HG03108 (cell line): ENCODE results near the gene SMKR1.
"Not testable (repeated sequence)": the region's sequence is repeated elsewhere in the genome, so short reads cannot be mapped to it uniquely, and the experiment has no call there.

Experiments used
- ATAC-seq: cut with Tn5 transposase; IDR thresholded peaks from one replicate; pipeline ENCODE4 v1.9.1; 2021; ENCODE audit warnings: moderate library complexity; ENCODE audit not compliant: unreplicated experiment

The SMKR1 gene

DNA sequence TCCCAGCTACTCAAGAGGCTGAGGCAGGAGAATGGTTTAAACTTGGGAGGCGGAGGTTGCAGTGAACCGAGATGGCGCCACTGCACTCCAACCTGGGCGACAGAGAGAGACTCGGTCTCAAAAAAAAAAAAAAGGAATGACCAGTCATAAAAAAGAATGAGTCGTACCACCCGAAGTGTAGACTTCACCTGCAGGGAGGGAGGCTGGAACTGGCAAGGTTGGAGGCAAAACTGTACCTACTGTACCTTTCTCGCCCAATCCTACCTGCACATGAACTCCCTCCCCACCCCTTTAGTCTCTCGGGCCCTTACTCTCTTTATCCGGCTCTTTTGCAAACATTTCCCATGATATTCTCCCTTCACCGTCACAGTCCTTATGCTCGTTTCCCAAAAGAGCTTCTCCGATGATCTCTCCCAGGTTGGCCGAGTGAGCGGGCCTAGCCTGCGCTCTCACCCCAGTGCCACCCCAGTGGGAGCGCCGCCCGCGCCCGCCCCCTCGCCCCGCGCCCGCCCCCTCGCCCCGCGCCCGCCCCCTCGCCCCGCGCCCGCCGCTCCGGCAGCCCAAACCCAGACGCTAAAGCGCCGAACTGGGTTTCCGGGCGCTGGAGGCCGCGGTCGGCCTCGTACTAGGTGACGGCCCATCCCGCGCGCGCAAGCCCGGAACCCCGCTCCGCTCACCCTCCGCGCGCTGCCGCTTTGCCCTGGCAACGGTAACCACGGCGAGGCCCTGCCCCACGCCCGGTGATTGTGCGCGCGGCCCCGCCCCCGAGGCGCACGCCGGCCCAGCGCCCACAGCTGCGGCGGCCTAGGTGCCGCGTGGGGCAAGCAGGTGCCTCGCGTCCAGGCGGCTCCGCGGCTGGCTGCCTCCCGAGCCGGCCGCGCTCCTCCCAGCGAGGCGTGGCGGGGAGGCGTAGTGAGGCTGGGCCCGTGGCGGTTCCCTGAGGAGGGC, at the start of gene SMKR1:
TSS of gene SMKR1 (plus strand) at position 772 of the 948 bp plus-strand sequence. CDS start 294 bp downstream, outside the sequence.
- peak; percentile 77 for ATAC-seq

DNA sequence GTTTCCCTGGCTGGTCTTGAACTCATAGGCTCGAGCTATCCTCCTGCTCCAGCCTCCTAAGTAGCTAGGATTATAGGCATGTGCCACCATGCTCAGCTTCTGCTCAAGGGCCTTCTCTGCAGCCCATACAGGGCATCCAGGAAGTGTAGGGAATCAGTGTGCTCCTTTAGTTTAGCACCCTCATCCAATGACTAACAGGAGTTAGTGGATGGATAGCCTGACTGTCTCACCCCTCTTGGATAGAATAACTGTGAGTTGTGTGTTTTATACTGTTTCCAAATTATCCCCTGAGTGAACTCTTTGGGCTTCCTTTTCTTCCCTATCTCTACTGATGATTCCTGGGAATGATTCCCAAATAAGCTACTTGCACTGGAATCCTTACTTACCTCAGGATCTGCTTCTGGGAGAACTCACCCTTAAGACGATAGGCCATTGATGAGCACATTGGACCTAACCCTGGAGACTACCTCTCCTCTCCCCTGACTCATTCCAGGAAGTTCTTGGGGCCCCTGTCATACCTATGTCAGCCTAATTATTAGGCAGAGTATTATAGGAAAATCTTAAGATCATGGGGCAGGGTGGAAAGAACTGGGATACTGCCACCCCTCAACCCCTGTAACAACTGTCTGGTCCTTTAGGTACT, 49.6 kb upstream of the SMKR1 start:
- no peak for ATAC-seq

GRCh38 chr7:129453510-129454248, 48.7 kb upstream of the SMKR1 start:
- no peak for ATAC-seq

GRCh38 chr7:129454249-129454551, 48.1 kb upstream of the SMKR1 start:
- ATAC-seq = no peak

GRCh38 chr7:129456421-129456820, 45.9 kb upstream of the SMKR1 start:
- ATAC-seq = no peak

DNA sequence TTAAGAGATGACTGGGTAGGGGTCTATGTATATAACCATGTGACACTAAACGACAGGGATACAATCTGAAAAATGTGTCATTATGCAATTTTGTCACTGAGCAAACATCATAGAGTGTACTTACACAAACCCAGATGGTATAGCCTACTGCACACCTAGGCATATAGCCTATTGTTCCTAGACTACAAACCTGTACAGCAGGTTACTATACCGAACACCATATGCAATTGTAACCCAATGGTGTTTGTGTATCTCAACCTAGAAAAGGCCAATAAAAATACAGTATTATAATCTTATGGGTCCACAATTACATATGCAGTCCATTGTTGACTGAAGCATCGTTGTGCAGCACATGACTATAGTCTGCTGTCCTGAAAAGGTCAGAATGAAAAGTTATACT, 45.2 kb upstream of the SMKR1 start:
- no peak for ATAC-seq

DNA sequence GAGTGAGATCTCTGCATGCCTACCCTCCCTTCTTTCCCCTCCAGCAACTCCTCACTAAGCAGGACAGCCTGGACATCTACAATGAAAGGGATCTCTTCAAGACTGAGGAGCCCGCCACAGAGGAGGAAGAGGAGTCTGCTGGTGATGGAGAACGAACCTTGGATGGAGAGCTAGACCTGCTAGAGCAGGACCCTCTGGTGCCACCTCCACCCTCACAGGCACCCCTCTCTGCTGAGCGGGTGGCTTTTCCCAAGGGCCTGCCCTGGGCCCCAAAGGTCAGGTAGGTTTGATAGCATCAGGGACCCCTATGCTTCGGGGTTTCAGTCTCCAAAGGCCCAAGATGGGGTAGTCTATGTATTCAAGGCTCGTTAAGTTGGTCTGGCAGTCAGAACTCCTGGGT, 44.2 kb upstream of the SMKR1 start:
- ATAC-seq = no peak

- ATAC-seq = no peak
Observed at GRCh38 chr7:129461809-129462208, 40.5 kb upstream of the SMKR1 start.

- ATAC-seq = no peak
Observed at GRCh38 chr7:129462420-129462819, 39.9 kb upstream of the SMKR1 start.

DNA sequence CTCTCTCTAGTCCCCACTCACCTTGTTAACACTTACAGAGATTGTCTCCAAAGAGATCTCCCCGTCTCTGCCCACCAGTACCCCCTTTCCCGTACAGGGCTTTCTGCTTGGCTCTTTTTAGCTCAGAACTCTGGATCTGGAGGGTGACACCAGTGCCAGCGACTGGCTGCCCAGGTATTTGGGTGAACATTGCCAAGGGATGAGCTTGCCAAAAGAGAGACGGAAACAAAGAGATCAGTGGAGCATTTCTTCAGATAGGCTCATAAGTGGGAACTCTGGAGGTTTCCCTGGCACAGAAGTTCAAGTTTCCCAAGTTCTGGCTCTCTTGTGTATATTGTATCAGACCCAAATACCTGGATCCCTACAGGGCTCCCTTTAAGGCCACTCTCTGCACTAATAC, 38.1 kb upstream of the SMKR1 start:
- no peak for ATAC-seq

DNA sequence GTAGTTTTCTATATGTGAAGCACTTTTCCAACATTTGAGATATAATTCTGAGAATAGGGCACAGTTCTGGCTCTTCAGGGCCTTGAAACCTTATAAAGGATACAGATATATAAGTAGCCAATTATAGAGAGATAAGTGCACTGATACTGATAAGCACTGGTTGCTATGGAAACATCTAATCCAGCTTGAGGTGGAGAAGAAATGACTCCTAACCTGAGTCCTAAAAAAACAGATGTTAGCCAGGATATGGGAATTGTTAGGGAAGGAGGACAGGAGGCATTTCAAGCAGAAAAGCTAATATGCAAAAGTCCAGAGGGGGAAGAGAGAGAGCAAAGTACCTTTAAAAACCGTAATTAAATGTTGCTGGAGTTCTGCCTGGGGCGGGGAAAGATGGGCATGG, 37.3 kb upstream of the SMKR1 start:
- ATAC-seq = no peak

GRCh38 chr7:129466796-129467195, 35.5 kb upstream of the SMKR1 start:
- no peak for ATAC-seq

DNA sequence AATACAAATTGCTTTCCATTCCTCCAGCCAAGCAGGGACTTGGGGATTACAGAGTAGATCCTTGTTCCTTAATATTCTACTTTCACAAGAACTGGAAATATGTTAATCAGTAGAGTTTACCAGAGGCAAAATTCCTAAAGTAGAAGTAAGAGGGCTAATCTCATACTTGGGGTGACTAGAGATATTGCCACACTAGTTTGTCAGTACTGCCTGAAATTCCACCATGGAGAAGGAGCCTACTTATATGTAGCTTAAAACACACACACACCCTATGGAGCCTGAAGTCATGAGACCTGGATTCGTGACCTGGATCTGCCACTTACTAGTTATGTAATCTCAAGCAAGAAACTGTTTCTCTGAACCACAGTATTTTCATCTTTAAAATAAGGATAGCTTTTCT, 34.2 kb upstream of the SMKR1 start:
- ATAC-seq = no peak

- no peak for ATAC-seq
Observed at GRCh38 chr7:129468547-129468946, 33.8 kb upstream of the SMKR1 start.

- no peak for ATAC-seq
Observed at GRCh38 chr7:129469930-129470329, 32.4 kb upstream of the SMKR1 start.

GRCh38 chr7:129470411-129470810, 31.9 kb upstream of the SMKR1 start:
- ATAC-seq = no peak

GRCh38 chr7:129471402-129471827, 30.9 kb upstream of the SMKR1 start:
- no peak for ATAC-seq

DNA sequence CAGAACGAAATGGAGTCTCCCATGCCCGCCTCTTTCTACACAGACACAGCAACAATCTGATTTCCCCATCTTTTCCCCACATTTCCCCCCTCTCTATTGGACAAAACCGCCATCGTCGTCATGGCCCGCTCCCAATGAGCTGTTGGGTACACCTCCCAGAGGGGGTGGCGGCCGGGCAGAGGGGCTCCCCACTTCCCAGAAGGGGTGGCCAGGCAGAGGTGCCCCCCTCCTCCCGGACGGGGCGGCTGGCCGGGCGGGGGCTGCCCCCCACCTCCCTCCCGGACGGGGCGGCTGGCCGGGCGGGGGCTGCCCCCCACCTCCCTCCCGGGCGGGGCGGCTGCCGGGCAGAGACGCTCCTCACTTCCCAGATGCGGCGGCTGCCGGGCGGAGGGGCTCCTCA, 26.4 kb upstream of the SMKR1 start:
- ATAC-seq = not testable (repeated sequence)

- ATAC-seq = not testable (repeated sequence)
Observed at GRCh38 chr7:129476398-129476797, 25.9 kb upstream of the SMKR1 start.

GRCh38 chr7:129479831-129480230, 22.5 kb upstream of the SMKR1 start:
- ATAC-seq = no peak

DNA sequence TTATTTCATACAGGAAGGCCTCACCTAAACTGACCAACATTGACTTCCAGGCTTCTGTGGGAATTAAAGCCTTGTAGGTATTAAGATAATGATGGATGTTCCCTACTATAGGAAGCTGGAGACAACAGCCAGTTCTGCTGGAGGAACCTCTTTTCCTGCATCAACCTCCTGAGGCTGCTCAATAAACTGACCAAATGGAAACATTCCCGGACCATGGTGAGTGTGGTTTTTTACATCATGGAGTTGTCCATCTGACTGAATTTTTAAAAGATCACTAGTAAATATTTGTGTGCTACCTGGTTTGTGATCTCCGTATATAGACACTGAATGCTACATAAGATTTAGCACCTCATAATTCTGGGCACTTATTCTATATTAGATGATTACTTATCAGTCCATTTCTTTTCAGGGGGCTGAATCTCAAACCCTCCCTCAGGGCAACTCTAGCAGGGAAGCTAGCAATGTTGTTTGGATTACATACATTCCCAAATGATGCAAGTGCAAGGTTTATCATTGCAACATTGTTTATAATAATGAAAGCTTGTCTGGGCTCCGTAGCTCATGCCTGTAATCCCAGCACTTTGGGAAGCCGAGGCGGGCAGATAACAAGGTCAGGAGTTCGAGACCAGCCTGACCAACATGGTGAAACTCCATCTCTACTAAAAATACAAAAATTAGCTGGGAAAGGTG, 21.5 kb upstream of the SMKR1 start:
- ATAC-seq = no peak
